GM10248 (cell line): ENCODE measurements around the gene SURF1.
A peak's percentile ranks its signal among the peaks of the same experiment; 100 is the strongest.
"Not testable (repeated sequence)": the region's sequence is repeated elsewhere in the genome, so short reads cannot be mapped to it uniquely, and the experiment has no call there.

Source experiments
- CTCF ChIA-PET: fragments of 300-600 bp; sonication (Branson Sonifier 250); formaldehyde crosslinking; extraction: SDS; loops from one replicate; lab custom pipeline; 2021; ENCODE audit warnings: antibody characterized with exemption; lab: Yijun Ruan, JAX
- POLR2A ChIA-PET: fragments of 350-650 bp; sonication (Branson Sonifier 250); formaldehyde crosslinking; extraction: SDS; loops from one replicate; lab custom pipeline; 2020; ENCODE audit warnings: antibody characterized with exemption; lab: Yijun Ruan, JAX
- DNase-seq: peaks from one replicate; pipeline ENCODE4 v3.0.0; 2012; ENCODE audit errors: extremely low spot score
- CTCF ChIP-seq: IDR thresholded peaks from 2 replicates; pipeline ENCODE4 v1.5.1; 2012; ENCODE audit warnings: mild to moderate bottlenecking, low read depth; ENCODE audit errors: extremely low read depth, missing control alignments, control extremely low read depth

SURF1 gene

GRCh38 chr9:133333011-133333410 is 23.3 kb downstream of the SURF1 start:
- POLR2A ChIA-PET, result interaction anchor here (0.6 kb wide), 1 partner anchor 1017 kb away, joined by 3 read pairs; no protein-coding TSS in a partner anchor
- CTCF ChIA-PET, result interaction anchor here (0.7 to 1.3 kb wide), 4 partner anchors 9 to 146 kb away, joined by 3 to 4 read pairs (median 3); no protein-coding TSS in a partner anchor
- no peak for DNase-seq
- TF ChIP-seq CTCF, result no peak

- CTCF ChIA-PET, result interaction anchor here (0.7 to 1.3 kb wide), 5 partner anchors 10 to 146 kb away, joined by 3 read pairs; no protein-coding TSS in a partner anchor
- no peak for TF ChIP-seq CTCF
- POLR2A ChIA-PET, result interaction anchor here (0.6 to 1.0 kb wide), 2 partner anchors 14 to 1018 kb away, joined by 3 read pairs; no protein-coding TSS in a partner anchor
- DNase-seq, result no peak
Observed at GRCh38 chr9:133332381-133332730, 23.9 kb downstream of the SURF1 start.

- TF ChIP-seq CTCF, result no peak
- no peak for DNase-seq
- ChIA-PET CTCF (interaction anchor here (0.7 to 2.6 kb wide), 4 partner anchors 11 to 146 kb away, joined by 3 to 14 read pairs (median 3); no protein-coding TSS in a partner anchor), POLR2A (interaction anchor here (0.6 to 1.0 kb wide), 2 partner anchors 15 to 84 kb away, joined by 3 read pairs; no protein-coding TSS in a partner anchor)
Observed at GRCh38 chr9:133331641-133332380, 24.5 kb downstream of the SURF1 start.

GRCh38 chr9:133331221-133331620 is 25.1 kb downstream of the SURF1 start:
- no peak for DNase-seq

GRCh38 chr9:133329306-133330156 is 26.8 kb downstream of the SURF1 start:
- ChIA-PET CTCF (interaction anchor here (0.7 to 2.6 kb wide), 12 partner anchors 9 to 429 kb away, joined by 3 to 14 read pairs (median 4); no protein-coding TSS in a partner anchor), POLR2A (interaction anchor here (1.2 kb wide), 1 partner anchor 45 kb away, joined by 3 read pairs; no protein-coding TSS in a partner anchor)
- TF ChIP-seq CTCF, result peak; percentile 54
- DNase-seq, result not testable (repeated sequence)

More at GRCh38 chr9:133331221-133331620, 25.1 kb downstream of the SURF1 start:
- ChIA-PET POLR2A (interaction anchor here (0.6 to 0.8 kb wide), 2 partner anchors 17 to 84 kb away, joined by 3 read pairs; partner anchors contain the start of genes MED22 and RPL7A), CTCF (interaction anchor here (0.9 to 2.6 kb wide), 4 partner anchors 44 to 173 kb away, joined by 3 to 14 read pairs (median 4); no protein-coding TSS in a partner anchor)
- TF ChIP-seq CTCF, result no peak

- DNase-seq, result no peak
- ChIA-PET POLR2A (no interaction called here), CTCF (no interaction called here)
- no peak for TF ChIP-seq CTCF
Observed at GRCh38 chr9:133327834-133328484, 28.3 kb downstream of the SURF1 start.

GRCh38 chr9:133327021-133327420 is 29.3 kb downstream of the SURF1 start:
- CTCF ChIA-PET, DNase-seq, POLR2A ChIA-PET: not testable (repeated sequence)
